Measurements from ENCODE around the gene HRH3.

Gene HRH3

GRCh38 chr20:62216636-62217566 lies 3.2 kb downstream of the HRH3 start:
- in situ Hi-C loops (cut with HindIII; ENCODE audit: low sequenced_read_pairs): no loop called here

GRCh38 chr20:62215991-62216635 lies 4.0 kb downstream of the HRH3 start:
- in situ Hi-C loops (cut with HindIII; ENCODE audit: low sequenced_read_pairs): no loop called here

GRCh38 chr20:62215020-62215990 lies 4.8 kb downstream of the HRH3 start:
- in situ Hi-C loops (cut with HindIII; ENCODE audit: low sequenced_read_pairs): no loop called here

GRCh38 chr20:62214067-62214466 lies 6.0 kb downstream of the HRH3 start:
- in situ Hi-C loops (cut with HindIII; ENCODE audit: low sequenced_read_pairs): no loop called here

- in situ Hi-C loops (cut with HindIII; ENCODE audit: low sequenced_read_pairs): no loop called here
Measured at GRCh38 chr20:62212299-62212698, 7.8 kb downstream of the HRH3 start.

GRCh38 chr20:62211769-62212288 lies 8.2 kb downstream of the HRH3 start:
- in situ Hi-C loops (cut with HindIII; ENCODE audit: low sequenced_read_pairs): no loop called here

GRCh38 chr20:62211216-62211615 lies 8.9 kb downstream of the HRH3 start:
- in situ Hi-C loops (cut with HindIII; ENCODE audit: low sequenced_read_pairs): no loop called here

GRCh38 chr20:62210496-62210855 lies 9.6 kb downstream of the HRH3 start:
- in situ Hi-C loops (cut with HindIII; ENCODE audit: low sequenced_read_pairs): no loop called here

GRCh38 chr20:62209850-62210495 lies 10.1 kb downstream of the HRH3 start:
- in situ Hi-C loops (cut with HindIII; ENCODE audit: low sequenced_read_pairs): loop anchor here (10.0 kb wide), 1 partner anchor 85 kb away; no protein-coding TSS in a partner anchor

GRCh38 chr20:62208795-62209755 lies 11.0 kb downstream of the HRH3 start:
- in situ Hi-C loops (cut with HindIII; ENCODE audit: low sequenced_read_pairs): loop anchor here (10.0 kb wide), 1 partner anchor 86 kb away; no protein-coding TSS in a partner anchor

GRCh38 chr20:62208061-62208794 lies 11.8 kb downstream of the HRH3 start:
- in situ Hi-C loops (cut with HindIII; ENCODE audit: low sequenced_read_pairs): loop anchor here (10.0 kb wide), 1 partner anchor 87 kb away; no protein-coding TSS in a partner anchor

- in situ Hi-C loops (cut with HindIII; ENCODE audit: low sequenced_read_pairs): loop anchor here (10.0 kb wide), 1 partner anchor 88 kb away; no protein-coding TSS in a partner anchor
Measured at GRCh38 chr20:62206388-62206775, 13.7 kb downstream of the HRH3 start.

- in situ Hi-C loops (cut with HindIII; ENCODE audit: low sequenced_read_pairs): loop anchor here (10.0 kb wide), 1 partner anchor 89 kb away; no protein-coding TSS in a partner anchor
Measured at GRCh38 chr20:62205618-62206387, 14.3 kb downstream of the HRH3 start.

- in situ Hi-C loops (cut with HindIII; ENCODE audit: low sequenced_read_pairs): loop anchor here (10.0 kb wide), 1 partner anchor 91 kb away; no protein-coding TSS in a partner anchor
Measured at GRCh38 chr20:62203378-62204030, 16.6 kb downstream of the HRH3 start.

- in situ Hi-C loops (cut with HindIII; ENCODE audit: low sequenced_read_pairs): loop anchor here (10.0 kb wide), 1 partner anchor 92 kb away; no protein-coding TSS in a partner anchor
Measured at GRCh38 chr20:62202676-62203377, 17.3 kb downstream of the HRH3 start.

- in situ Hi-C loops (cut with HindIII; ENCODE audit: low sequenced_read_pairs): loop anchor here (10.0 kb wide), 1 partner anchor 93 kb away; no protein-coding TSS in a partner anchor
Measured at GRCh38 chr20:62202083-62202395, 18.0 kb downstream of the HRH3 start.

Data from endothelial cell of hepatic sinusoid (primary cell).